Measurements from ENCODE around the gene TKFC. TPM values are rescaled to one million over a fixed set of nuclear protein-coding genes. Genes with fewer than 3 reads are reported as not detected.

The TKFC gene
- total and polyA plus RNA-seq, 9 of the 15 experiments (the other 6 are each of a cell fraction or from before 2014, with no cell fraction given), result 2.0 to 61.7 (median 28.5) TPM

DNA sequence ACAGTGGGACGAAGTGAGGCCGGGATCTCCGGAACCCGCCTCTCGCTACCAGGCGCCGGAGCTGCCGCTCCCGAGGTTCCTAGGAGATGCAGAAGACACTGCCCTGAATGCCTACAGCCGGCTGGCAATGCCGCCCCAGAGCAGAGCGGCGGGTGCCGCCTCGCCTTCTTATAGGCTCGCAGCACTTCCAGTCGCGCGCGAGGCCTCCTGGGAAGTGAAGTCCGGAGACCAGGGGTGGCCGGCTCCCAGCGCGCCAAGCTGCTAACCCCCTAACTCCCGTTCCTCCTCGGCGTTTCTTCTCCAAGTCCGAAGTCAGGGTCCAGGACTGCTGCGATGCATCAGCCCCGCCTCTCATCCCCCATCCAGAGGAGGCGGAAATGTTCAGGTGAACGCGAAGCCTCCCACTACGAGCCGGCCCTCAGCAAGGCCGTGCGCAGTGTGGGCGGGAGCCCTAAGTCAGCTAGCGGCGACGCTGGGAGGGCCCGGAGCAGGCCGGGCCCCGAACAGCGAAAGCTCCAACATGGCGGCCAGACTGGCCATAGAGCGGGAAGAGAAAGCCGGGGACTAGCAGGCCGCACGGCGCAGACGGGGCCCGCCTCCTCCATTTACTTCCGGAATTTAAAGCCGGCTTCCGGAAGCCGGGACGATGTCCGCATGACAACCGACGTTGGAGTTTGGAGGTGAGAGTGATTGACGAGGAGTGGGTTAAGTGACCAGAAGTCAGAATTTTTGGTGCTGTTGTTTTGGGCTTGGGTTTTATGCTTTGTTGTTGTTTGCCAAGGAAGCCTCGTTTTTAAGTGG is 28.9 kb downstream of the TKFC start, which contains the start of the genes CYB561A3 and TMEM138 (continued):
- TF ChIP-seq, protein P1, sequence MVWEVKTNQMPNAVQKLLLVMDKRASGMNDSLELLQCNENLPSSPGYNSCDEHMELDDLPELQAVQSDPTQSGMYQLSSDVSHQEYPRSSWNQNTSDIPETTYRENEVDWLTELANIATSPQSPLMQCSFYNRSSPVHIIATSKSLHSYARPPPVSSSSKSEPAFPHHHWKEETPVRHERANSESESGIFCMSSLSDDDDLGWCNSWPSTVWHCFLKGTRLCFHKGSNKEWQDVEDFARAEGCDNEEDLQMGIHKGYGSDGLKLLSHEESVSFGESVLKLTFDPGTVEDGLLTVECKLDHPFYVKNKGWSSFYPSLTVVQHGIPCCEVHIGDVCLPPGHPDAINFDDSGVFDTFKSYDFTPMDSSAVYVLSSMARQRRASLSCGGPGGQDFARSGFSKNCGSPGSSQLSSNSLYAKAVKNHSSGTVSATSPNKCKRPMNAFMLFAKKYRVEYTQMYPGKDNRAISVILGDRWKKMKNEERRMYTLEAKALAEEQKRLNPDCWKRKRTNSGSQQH (CRISPR knock-in tag; IDR thresholded peaks at IDR 0.05), result 0 out of 2 replicates have a peak, but pooled peaks have one; percentile 46
- TF ChIP-seq ZNF174 (CRISPR knock-in tag; IDR thresholded peaks at IDR 0.05) (no peak), HMG20B (CRISPR knock-in tag; IDR thresholded peaks at IDR 0.05) (no peak), PPARD (CRISPR knock-in tag; IDR thresholded peaks at IDR 0.05) (no peak), WHSC1 (IDR thresholded peaks at IDR 0.05; ENCODE audit: low read length) (no peak), ZNF175 (CRISPR knock-in tag; IDR thresholded peaks at IDR 0.05; ENCODE audit: low read depth) (no peak), SMARCA4 (IDR thresholded peaks at IDR 0.05) (no peak), DDX20 (tag; IDR thresholded peaks at IDR 0.05; ENCODE audit: low read depth) (no peak), OTX1 (CRISPR knock-in tag; IDR thresholded peaks at IDR 0.05) (peak; percentile 82; the same call in 1 of the 2 replicates), TAF9B (IDR thresholded peaks at IDR 0.05; ENCODE audit: partially characterized antibody) (peak; percentile 81), ELF2 (CRISPR knock-in tag; IDR thresholded peaks at IDR 0.05) (no peak), NR2C1 (IDR thresholded peaks at IDR 0.05) (peak; percentile 91), NR2C1 (tag; IDR thresholded peaks at IDR 0.05) (peak; percentile 95), ILF3 (IDR thresholded peaks at IDR 0.05; ENCODE audit: borderline replicate concordance) (no peak), RFX5 (IDR thresholded peaks at IDR 0.05; ENCODE audit: low read depth, low read length) (no peak), TOE1 (IDR thresholded peaks at IDR 0.05; ENCODE audit: borderline replicate concordance) (no peak), TOE1 (CRISPR knock-in tag; IDR thresholded peaks at IDR 0.05; ENCODE audit: borderline replicate concordance, low read depth) (no peak), ZNF232 (CRISPR knock-in tag; IDR thresholded peaks at IDR 0.05) (peak; percentile 49; the same call in 1 of the 2 replicates), TEAD4 (IDR thresholded peaks at IDR 0.05; ENCODE audit: low read length) (peak; percentile 41), TEAD4 (CRISPR knock-in tag; IDR thresholded peaks at IDR 0.05; ENCODE audit: borderline replicate concordance) (no peak), RAD51 (IDR thresholded peaks at IDR 0.05; ENCODE audit: borderline replicate concordance, low read depth) (no peak; the same call in 1 of the 2 replicates), RBM22 (IDR thresholded peaks at IDR 0.05; ENCODE audit: low read depth, low read length, poor library complexity, severe bottlenecking) (peak; percentile 31), ZNF121 (CRISPR knock-in tag; conservative IDR thresholded peaks at IDR 0.05) (no peak), TEAD2 (tag; IDR thresholded peaks at IDR 0.05) (no peak)
- TF ChIP-seq, protein P2, sequence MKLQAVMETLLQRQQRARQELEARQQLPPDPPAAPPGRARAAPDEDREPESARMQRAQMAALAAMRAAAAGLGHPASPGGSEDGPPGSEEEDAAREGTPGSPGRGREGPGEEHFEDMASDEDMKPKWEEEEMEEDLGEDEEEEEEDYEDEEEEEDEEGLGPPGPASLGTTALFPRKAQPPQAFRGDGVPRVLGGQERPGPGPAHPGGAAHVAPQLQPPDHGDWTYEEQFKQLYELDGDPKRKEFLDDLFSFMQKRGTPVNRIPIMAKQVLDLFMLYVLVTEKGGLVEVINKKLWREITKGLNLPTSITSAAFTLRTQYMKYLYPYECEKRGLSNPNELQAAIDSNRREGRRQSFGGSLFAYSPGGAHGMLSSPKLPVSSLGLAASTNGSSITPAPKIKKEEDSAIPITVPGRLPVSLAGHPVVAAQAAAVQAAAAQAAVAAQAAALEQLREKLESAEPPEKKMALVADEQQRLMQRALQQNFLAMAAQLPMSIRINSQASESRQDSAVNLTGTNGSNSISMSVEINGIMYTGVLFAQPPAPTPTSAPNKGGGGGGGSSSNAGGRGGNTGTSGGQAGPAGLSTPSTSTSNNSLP (IDR thresholded peaks at IDR 0.05; ENCODE audit: borderline replicate concordance, low read depth, low read length), result no peak
- TF ChIP-seq, protein P3, sequence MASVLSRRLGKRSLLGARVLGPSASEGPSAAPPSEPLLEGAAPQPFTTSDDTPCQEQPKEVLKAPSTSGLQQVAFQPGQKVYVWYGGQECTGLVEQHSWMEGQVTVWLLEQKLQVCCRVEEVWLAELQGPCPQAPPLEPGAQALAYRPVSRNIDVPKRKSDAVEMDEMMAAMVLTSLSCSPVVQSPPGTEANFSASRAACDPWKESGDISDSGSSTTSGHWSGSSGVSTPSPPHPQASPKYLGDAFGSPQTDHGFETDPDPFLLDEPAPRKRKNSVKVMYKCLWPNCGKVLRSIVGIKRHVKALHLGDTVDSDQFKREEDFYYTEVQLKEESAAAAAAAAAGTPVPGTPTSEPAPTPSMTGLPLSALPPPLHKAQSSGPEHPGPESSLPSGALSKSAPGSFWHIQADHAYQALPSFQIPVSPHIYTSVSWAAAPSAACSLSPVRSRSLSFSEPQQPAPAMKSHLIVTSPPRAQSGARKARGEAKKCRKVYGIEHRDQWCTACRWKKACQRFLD (CRISPR knock-in tag; IDR thresholded peaks at IDR 0.05), result peak; percentile 90

Data from K562 (cell line).